Astrocyte of the cerebellum (primary cell): ENCODE measurements around the gene PRRT3.

Experiments
- DNase-seq: peaks from one replicate; pipeline ENCODE4 v3.0.0-alpha.2; 2011; ENCODE audit warnings: low read depth
- H3K4me3 ChIP-seq: 2 replicates; pipeline ENCODE4 v1.5.1; 2011; ENCODE audit warnings: mild to moderate bottlenecking, low read depth, low read length, moderate library complexity
- CTCF ChIP-seq: IDR thresholded peaks from 2 replicates; pipeline ENCODE4 v1.5.1; 2012; ENCODE audit warnings: low read length, low read depth, moderate library complexity, mild to moderate bottlenecking; ENCODE audit errors: missing control alignments
- in situ Hi-C: cut with HindIII; loops from 2 replicates; pipeline ENCODE4 v1.10.0; 2017; ENCODE audit warnings: low sequenced_read_pairs

Gene PRRT3

GRCh38 chr3:9951962-9952805 is at the start of gene PRRT3:
PRRT3 (minus strand) TSS chr3:9952408; CDS start chr3:9950115, 2,293 bp downstream.
- no peak for TF ChIP-seq CTCF
- peak within 1 kb of the TSS; percentile 61 for H3K4me3 ChIP-seq
- DNase-seq: no peak
- in situ Hi-C loops: no loop called here

- in situ Hi-C loops: no loop called here
Measured at GRCh38 chr3:10000686-10001085, 48.5 kb upstream of the PRRT3 start.

GRCh38 chr3:9994086-9994844 is 42.1 kb upstream of the PRRT3 start:
- in situ Hi-C loops: no loop called here

More at GRCh38 chr3:10000686-10001085, 48.5 kb upstream of the PRRT3 start:
- TF ChIP-seq CTCF: no peak
- no peak overlapping the region for H3K4me3 ChIP-seq
- no peak for DNase-seq

GRCh38 chr3:9986230-9986725 is 34.1 kb upstream of the PRRT3 start:
- peak overlapping the region; percentile 79 for H3K4me3 ChIP-seq
- in situ Hi-C loops: no loop called here
- DNase-seq: no peak
- no peak for TF ChIP-seq CTCF

More at GRCh38 chr3:9994086-9994844, 42.1 kb upstream of the PRRT3 start:
- TF ChIP-seq CTCF: no peak
- no peak for DNase-seq
- no peak overlapping the region for H3K4me3 ChIP-seq

- in situ Hi-C loops: no loop called here
- TF ChIP-seq CTCF: no peak
- no peak for DNase-seq
- H3K4me3 ChIP-seq: no peak overlapping the region
Measured at GRCh38 chr3:9980251-9980650, 28.0 kb upstream of the PRRT3 start.

- DNase-seq: no peak
- no peak overlapping the region for H3K4me3 ChIP-seq
- in situ Hi-C loops: no loop called here
- no peak for TF ChIP-seq CTCF
Measured at GRCh38 chr3:9978710-9979305, 26.6 kb upstream of the PRRT3 start.
